ENCODE data around the gene TCHP.
"Not testable (repeated sequence)": the region's sequence is repeated elsewhere in the genome, so short reads cannot be mapped to it uniquely, and the experiment has no call there.

The TCHP gene

DNA sequence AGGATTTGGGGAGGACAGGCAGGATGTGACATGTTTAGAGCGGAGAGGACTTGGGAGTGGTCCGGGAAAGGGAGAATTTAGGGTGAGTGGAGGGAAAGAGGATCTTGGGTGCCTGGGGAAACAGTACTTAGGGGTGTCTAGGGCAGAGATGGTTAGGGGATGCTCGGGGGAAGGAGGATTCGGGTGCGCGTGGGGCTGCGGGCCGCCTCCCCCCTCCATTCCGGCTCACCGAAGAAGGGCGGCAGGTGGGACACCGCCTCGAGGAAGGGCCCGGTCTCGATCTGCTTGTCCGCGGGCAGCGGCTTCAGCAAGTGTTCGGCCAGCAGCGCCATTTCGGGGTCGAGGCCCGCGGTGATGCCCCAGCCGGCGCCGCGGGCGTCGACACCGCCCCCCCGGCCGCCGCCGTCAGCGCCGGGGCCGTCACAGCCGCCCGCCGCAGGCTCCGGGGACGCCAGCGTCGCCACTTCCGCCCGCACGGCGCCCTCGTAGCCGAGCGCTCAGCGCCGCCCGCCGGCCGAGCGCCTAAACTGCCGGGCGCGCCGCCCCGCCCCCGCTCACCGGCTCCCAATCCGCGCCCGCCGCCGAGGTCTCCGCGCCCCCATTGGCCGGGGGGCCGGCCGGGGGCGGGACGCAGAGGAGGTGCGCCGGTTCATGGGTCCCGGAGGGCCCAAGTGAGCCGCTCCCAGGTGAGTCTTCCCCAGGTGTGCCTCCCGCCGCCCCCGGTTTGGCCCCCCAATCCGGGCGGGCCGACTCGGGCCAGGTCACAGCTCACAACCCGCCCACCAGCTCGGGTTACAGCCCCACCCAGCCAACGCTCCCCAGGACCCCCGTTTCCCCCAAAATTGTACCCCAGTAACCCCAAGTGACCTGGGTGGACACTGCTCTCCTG, 19.8 kb upstream of the TCHP start, which contains the start of gene GLTP:
TSS of gene GLTP (minus strand) at position 499 of the 889 bp plus-strand sequence. CDS start at position 332, 167 bp downstream.
- DNase-seq: peak; percentile 67

DNA sequence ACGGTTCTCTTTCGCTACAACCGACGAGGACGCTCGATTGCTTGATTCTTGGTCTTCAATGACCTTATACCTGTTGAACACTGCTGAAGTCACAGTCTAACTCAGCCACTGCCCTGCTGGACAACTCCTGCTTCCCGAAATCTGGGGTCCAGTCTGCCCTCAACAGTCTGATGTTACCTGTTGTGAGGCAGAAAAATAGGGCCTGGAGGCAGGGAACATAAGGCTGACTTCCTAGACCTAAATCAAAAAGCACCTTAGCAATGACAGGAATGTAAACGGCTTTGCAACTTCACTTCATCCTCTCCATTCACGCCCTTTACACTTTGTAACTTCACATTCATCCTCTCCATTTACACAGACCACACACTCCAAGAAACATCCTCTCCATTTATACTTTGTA, 19.1 kb upstream of the TCHP start:
- DNase-seq: no peak

DNA sequence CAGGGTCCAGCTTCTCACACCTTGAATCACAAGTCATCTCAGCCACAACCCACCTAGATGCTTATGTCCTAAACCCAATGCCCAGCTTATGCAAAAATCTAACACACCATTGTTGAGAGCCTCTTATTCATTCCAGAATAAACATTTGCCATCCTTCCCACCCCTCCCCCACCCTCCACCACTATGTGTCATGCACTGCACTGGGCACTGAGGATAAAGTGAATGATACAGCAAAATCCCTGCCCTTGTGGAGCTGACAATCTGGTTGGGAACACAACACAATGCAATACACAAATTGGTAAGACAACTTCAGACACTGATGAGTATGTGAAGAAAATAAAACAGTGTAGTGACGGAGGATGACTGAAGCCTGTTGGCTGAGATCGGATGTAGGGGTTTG, 18.3 kb upstream of the TCHP start:
- no peak for DNase-seq

DNA sequence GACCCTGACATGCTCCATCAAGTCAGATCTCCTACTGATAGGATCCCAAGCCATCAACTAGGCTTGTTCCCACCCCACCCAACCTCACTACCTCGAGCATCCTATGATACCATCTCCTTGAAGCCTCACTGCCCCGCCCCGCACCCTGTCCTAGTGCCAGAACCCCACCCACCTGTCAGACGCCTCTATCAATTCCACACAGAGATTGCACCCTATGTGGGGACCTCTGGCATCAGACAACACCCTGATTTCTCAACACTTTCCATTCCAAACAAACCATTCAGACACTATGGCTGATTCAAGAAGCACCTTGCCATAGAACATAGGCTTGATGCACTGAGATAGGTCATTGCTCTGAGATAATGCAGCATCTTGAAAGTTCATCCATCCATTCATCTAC, 16.6 kb upstream of the TCHP start:
- no peak for DNase-seq

DNA sequence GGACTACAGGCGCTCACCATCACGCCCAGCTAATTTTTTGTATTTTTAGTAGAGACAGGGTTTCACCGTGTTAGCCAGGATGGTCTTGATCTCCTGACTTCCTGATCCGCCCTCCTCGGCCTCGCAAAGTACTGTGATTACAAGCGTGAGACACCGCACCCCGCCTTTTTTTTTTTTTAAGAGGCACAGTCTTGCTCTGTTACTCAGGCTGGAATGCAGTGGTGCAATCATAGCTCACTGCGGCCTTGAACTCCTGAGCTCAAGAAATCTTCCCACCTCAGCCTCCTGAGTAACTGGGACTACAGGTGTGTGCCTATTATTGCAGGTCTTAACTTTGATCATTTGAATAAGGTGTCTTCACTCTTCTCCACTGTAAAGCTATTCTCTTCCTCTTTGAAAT, 14.5 kb upstream of the TCHP start:
- DNase-seq: no peak

DNA sequence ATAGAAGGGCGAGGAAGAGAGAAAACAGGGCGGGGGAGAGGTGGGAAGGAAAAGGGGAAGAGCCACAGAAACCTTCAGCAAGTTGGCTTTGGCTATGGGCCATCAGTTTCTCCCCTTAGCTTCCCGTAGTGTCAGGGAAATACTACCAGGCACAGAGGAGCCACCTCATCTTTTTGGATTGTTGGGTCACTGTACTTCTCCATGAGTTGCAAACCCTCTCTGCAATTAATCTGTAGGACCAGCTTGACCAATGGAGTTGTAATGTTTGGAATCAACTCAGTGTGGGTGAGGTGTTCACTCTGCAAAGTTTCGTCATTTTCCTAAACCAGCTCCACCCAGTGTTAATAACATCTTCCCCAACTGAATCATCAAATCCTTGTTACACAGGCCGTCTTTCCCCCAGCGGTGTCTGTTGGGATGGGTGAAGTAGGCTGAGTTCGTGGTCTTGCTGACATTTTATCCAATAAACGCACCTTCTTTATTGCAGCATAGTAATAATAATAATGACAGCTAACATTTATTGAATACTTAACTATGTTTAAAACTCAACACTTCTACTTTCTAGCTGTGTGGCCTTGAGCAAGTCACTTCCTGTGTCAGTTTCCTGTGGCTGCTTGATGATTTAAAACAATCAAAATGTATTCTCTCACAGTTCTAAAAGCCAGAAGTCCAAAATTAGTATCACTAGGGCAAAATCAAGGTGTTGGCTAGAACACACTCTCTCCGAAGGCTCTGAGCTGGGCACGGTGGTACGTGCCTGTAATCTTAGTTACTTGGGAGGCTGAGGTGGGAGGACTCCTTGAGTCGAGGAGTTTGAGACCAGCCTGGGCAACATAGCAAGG, 11.7 kb upstream of the TCHP start:
- DNase-seq: no peak

DNA sequence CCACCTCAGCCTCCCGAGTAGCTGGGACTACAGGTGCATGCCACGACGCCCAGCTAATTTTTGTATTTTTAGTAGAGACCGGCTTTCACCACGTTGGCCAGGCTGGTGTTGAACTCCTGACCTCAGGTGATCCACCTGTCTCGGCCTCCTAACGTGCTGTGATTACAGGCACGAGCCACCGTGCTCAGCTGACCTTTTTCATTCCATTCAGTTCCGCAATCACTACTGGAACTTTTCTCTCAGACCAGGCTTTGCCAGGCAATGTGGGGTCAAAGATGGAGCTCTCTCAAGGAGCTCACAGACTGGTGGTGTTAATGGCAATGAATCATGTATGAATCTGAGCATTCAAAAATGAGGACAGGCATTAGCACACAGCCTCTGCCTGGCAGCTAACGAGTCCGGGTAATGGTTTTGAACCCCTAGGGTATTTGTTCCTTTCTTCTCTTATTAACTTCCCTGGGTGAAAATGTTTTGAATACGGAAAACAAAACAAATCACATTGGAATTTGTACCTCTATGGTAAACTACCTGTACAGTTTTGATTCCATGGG, 9.4 kb upstream of the TCHP start:
- DNase-seq: no peak

DNA sequence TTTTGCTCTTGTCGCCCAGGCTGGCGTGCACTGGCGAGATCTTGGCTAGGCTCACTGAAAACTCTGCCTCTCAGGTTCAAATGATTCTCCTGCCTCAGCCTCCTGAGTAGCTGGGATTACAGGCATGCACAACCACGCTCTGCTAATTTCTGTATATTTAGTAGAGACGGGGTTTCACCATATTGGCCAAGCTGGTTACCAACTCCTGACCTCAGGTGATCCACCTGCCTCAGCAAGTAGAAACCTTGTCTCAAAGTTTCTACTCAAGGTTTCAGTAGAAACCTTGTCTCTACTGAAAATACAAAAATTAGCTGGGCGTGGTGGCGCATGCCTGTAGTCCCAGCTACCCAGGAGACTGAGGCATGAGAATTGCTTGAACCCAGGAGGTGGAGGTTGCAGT, 8.3 kb upstream of the TCHP start:
- DNase-seq: not testable (repeated sequence)

DNA sequence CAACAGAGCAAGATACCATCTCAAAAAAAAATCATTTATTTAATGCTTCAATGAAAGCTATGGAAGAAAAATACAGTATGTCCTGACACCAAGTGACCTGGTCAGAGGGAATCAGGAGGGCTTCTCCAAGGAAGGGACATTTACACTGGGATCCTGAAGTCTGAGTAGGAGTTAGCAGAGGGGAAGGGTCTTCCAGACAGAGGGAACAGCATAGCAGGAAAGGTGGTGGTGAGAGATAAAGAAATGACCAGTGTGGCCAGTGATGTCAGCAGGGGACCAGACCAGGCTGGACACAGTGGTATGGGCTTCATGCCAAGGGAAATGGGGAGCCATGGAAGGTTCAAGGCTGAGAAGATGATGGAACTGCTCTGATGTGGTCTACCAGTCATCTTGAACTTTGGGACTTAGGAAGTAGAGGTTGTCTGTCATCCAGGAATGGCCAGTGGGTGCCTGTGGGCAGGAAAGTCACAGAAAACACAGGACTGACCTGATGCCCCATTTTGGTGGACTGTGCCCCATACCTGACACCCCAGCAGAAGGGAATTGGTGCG, 7.8 kb upstream of the TCHP start:
- DNase-seq: no peak

DNA sequence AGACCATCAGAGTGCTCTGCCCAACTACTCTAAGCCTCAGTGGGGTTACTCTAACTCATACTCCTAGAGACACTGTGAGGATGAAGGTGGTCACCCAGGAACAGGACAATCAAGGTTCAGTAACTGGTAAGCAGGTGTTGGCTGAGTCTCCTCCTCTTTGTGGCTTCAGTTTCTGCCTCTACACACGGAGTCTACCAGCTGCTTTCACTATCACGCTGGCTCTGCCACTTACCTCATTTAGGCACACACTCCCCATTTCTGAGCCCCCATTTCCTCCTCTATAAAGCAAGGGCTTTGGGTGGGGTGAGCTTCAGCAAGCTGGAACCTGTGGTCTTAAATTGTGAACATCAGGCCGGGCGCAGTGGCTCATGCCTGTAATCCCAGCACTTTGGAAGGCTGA, 7.3 kb upstream of the TCHP start:
- DNase-seq: no peak

DNA sequence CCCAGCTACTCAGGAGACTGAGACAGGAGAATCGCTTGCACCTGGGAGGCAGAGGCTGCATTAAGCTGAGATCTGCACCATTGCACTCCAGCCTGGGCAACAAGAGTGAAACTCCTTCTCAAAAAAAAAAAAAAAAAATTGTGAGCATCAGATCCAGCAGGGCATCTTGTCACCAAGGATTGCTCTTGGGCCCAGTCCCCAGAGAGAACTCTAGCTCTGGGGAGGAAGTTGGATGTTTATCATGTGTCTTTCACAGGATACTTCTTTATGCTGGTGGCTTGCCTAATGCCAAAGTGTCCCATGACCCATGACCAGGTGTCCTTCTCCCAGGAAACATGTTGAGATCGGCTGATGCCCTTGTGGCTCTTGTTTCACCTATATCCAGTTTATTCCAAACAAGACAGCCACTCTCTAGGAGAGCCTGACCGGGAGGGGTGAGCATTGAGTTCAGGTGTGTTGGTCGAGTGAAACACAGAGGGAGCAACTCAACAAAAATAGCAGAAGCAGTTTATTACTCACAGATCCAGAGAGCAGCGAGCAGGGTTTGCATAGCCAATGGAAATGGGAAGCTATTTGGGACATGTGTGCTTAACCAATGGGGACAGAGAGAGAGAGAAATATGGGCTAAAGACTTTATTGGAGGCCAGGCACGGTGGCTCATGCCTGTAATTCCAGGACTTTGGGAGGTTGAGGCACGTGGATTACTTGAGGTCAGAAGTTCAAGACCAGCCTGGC, 6.6 kb upstream of the TCHP start:
- DNase-seq: no peak

DNA sequence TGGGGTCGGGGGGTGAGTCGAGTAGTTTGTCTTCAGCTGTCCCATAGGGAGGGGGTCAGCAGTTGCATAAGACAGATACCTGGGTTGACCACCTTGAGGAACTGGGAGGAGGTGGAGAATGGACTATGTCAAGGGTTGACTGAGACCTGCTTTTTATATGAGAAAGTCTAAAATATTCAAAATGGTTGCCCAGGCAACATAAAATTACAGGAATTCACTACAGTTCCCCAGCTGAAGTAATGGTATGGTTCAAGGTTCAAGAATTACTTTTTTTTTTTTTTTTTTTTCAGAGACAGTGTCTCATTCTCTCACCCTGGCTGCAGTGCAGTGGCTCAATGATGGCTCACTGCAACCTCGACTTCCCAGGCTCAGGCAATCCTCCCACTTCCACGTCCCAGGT, 5.1 kb upstream of the TCHP start:
- no peak for DNase-seq

DNA sequence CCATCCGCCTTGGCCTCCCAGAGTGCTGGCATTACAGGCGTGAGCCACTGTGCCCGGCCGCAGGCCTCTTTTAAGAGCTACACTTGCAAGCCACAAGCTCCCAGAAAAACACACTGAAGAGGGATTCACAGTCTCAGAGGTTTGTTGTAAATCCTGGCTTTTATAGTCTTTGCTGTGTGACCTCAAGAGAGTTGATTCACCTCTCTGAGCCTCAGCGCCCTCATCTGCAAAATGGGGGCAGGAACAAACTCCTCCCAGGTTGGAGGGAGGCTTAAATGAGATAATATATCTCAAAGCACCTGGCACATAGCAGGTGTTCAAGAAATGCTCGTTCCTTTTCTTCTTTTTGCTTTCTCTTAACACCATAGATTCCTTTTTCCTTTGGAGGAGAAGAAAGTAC, 3.9 kb upstream of the TCHP start:
- DNase-seq: no peak

DNA sequence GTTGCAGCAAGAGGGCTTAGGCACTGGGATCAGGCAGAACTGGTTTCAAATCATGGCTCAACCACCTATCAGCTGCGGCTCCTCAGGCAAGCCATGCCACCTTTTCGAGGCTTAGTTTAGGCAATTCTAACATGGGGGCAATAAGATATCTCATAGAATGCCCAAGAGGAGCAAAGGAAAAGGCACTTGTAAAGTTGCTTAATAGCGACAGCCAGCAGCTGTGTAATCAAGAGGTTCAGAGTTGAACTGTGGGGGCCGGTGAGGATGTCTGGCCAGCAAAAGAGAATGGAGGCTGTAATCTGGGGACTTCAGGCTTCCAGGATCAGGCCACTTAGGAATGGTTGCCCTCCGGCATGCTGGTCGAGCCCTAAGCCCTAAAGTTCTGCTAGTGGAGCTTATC, 3.0 kb upstream of the TCHP start:
- no peak for DNase-seq

DNA sequence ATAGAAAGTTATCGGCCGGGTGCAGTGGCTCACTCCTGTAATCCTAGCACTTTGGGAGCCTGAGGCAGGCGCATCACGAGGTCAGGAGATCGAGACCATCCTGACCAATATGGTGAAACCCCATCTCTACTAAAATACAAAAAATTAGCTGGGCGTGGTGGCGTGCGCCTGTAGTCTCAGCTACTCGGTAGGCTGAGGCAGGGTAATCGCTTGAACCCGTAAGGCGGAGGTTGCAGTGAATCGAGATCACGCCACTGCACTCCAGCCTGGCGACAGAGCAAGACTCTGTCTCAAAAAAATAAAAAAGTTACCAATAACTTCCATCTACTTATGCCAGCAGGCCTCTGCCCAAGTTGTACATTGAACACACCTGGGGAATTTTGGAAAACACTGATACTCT, 729 bp upstream of the TCHP start:
- not testable (repeated sequence) for DNase-seq

DNA sequence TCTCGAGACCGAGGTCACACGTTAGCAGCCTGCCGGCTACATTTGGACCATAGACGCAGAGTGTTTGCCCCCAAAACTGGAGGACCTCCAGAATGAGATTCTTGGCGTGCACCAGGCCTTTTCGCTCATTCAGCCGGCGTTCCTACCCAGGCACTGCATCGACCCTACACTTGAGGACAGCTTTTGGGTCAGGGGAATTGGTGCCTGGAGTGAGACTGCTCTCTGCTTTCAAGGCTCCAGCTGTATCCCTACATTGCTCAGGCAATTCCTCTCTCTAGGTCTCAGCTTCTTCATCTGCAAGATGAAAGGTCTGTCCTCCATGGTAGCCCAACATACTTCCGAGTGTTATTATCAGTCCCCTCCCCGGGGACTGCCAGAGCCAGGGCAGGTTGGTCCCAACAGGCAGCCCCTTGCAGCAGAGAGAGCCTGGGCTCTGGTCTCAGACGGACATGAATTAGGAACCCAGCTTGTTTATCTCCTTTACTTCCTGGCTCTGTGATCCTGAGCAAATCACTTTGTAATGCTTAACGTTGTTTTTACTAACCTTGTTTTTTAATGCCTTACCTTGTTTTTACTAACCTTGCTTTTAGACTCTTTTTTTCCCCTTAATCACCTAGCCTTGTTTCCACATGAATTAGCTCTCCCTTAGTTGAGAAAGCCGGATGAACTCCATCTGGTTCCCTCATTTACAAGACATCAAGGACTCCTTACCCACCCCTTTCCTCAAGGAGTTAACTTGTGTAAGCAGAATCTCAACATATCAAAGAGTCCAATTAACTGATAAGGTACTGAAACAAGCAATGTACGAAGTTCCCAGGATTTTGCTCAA, 892 bp downstream of the TCHP start:
- DNase-seq: no peak

DNA sequence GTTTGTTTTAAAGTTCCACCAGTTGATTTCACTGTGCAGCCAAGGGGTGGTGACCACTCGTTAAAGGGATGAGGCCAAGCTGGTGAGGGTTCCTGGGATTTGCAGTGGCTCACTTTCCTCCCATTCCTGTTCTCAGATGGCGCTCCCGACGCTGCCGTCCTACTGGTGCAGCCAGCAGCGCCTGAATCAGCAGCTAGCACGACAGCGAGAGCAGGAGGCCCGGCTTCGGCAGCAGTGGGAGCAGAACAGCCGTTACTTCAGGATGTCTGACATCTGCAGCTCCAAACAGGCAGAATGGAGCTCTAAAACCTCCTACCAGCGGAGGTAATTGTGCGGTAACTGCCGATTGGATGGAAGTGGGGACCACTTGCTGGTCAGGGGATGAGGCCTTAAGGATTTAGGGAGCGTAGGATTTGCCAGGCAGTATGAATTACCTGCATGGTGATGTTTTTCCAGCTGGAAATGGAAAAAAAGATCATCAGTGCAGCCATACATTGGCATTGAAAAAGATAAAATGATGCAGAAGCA, 2.9 kb downstream of the TCHP start:
- DNase-seq: no peak

DNA sequence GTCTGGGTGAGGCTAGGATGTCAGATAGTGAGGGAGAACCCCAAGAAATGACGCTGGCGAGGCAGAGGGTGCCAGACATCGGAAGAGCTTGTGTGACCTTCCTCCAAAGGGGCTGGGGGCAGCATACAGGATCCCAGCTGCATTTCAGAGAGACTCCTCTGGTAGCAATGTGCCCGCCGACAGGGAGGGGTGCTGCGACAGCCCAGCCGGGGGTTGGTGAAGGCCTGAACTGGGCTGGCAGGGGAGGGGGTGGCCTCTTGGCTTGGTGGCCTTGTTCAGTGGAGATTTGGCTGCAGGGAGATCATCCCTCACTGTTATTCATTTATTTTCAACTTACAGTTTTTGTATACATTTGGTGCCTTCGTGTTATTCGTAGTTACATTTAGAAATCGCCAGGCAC, 5.2 kb downstream of the TCHP start:
- DNase-seq: no peak

DNA sequence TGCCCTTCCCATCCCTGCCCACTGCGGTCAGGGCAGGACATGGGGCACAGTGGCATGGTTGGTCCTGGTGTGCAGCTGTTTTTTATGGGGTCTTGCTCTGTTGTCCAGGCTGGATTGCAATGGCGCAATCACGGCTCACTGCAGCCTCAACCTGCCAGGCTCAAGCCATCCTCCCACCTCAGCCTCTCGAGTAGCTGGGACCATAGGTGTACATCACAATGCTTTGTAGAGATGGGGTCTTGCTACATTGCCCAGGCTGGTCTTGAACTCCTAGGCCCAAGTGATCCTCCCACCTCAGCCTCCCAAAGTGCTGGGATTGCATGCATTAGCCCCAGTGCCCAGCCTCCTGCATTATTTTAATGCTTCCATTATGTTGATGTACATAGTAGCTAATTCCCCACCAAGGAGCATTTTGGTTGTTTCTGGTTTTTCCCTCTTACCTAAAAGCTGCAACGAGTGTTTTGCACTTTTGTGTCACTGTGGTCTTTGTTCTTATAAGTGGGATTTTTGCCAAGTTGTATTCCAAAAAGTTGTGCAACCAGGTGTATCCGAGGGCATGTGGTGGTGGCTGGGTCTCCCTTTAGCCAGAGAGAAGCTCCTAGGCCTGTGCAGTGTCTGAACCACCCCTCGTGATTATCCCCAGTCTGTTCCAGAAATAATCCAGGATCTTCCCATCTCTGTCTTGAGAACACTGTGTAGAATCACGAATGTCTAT, 10.3 kb downstream of the TCHP start:
- no peak for DNase-seq

DNA sequence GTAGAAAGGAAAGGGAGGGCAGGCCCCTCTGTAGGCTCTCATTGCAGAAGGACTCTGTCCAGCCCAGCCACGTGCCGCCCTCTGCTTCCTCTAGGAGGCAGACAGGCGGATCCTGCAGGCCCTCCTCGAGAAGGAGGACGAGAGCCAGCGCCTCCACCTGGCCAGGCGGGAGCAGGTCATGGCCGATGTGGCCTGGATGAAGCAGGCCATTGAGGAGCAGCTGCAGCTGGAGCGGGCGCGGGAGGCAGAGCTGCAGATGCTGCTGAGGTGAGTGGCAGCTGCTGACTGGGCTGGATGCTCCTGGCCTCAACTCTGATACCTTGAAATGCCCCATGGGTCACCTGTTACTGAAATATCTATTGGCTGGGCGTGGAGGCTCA, 10.9 kb downstream of the TCHP start:
- no peak for DNase-seq

DNA sequence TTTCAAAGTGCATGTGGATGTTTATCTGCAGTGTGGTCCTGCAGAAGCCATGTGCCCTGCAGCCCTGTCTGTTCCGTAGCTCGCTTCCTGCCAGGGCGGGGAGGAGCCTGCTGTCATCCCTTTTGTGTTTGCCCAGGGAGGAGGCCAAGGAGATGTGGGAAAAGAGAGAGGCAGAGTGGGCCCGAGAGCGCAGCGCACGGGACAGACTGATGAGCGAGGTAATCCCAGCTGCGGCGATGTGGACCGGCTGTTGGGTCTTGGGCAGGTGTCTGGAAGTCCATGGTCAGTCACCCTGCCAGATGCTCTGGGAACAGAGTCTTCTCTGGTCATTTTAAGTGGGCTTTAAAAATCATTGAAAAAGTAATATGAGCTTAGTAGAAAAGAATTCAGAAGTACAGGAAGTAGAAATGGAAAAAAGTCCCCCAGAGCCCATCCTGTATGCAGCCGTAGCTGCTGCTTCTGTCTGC, 12.8 kb downstream of the TCHP start:
- no peak for DNase-seq
